Esophagus muscularis mucosa (tissue), 3 donors: ENCODE results near the gene CFL2.

ENCODE experiments used
- CTCF ChIP-seq, 3 experiments: fragments of 200-600 bp in 2 of 3; fragments of 450-650 bp in 1 of 3; sonication (generic) in 2 of 3; IDR thresholded peaks; one replicate each; pipeline ENCODE4 v1.5.1; 2017 to 2019; ENCODE audit warnings: antibody characterized with exemption in 3 of 3, mild to moderate bottlenecking in 2 of 3, moderate library complexity in 1 of 3
- POLR2A ChIP-seq: fragments of 450-650 bp; IDR thresholded peaks from one replicate; pipeline ENCODE4 v1.6.1; 2017; ENCODE audit warnings: antibody characterized with exemption, moderate library complexity, mild to moderate bottlenecking, low read depth

GRCh38 chr14:34749408-34749807, 35.0 kb upstream of the CFL2 start:
- no peak for TF ChIP-seq POLR2A
- TF ChIP-seq CTCF (IDR thresholded peaks at IDR 0.05), result no peak
